GM23248 (cell line): Measurements from ENCODE around the gene EHMT2. TPM values are rescaled to one million over a fixed set of nuclear protein-coding genes. Genes with fewer than 3 reads are reported as not detected.

Experiments
- DNase-seq: peaks from one replicate; pipeline ENCODE4 v3.0.0-alpha.2; 2015
- H2AFZ ChIP-seq: fragments of 200-600 bp; sonication (generic); 2 replicates; pipeline ENCODE4 v1.6.1; 2016; ENCODE audit warnings: antibody characterized with exemption
- H3F3A ChIP-seq: fragments of 200-600 bp; sonication (generic); 2 replicates; pipeline ENCODE4 v1.6.1; 2016; ENCODE audit warnings: mild to moderate bottlenecking, antibody characterized with exemption, mixed run types; ENCODE audit not compliant: insufficient read depth
- H3K27ac ChIP-seq: fragments of 200-600 bp; sonication (generic); 2 replicates; pipeline ENCODE4 v1.5.1; 2016; ENCODE audit warnings: mild to moderate bottlenecking
- H3K27me3 ChIP-seq: fragments of 200-600 bp; sonication (generic); replicated peaks from 2 replicates; pipeline ENCODE4 v1.6.1; 2016; ENCODE audit warnings: mild to moderate bottlenecking; ENCODE audit not compliant: insufficient read depth
- H3K36me3 ChIP-seq: fragments of 200-600 bp; sonication (generic); 2 replicates; pipeline ENCODE4 v1.6.1; 2016; ENCODE audit warnings: low read depth, mild to moderate bottlenecking
- H3K4me1 ChIP-seq: fragments of 200-600 bp; sonication (generic); 2 replicates; pipeline ENCODE4 v1.6.1; 2016; ENCODE audit warnings: mild to moderate bottlenecking; ENCODE audit not compliant: insufficient read depth
- H3K4me2 ChIP-seq: fragments of 200-600 bp; sonication (generic); one replicate; pipeline ENCODE4 v1.6.1; 2016; ENCODE audit warnings: mild to moderate bottlenecking; ENCODE audit not compliant: unreplicated experiment
- H3K4me3 ChIP-seq: fragments of 200-600 bp; sonication (generic); 2 replicates; pipeline ENCODE4 v1.5.1; 2016; ENCODE audit warnings: mild to moderate bottlenecking
- H3K79me2 ChIP-seq: fragments of 200-600 bp; sonication (generic); 2 replicates; pipeline ENCODE4 v1.6.1; 2016; ENCODE audit warnings: mild to moderate bottlenecking; ENCODE audit not compliant: insufficient read depth
- H3K9ac ChIP-seq: fragments of 200-600 bp; sonication (generic); 2 replicates; pipeline ENCODE4 v1.6.1; 2016; ENCODE audit warnings: mild to moderate bottlenecking
- H3K9me2 ChIP-seq: fragments of 200-600 bp; sonication (generic); 2 replicates; pipeline ENCODE4 v1.6.1; 2016; ENCODE audit warnings: mixed run types, mild to moderate bottlenecking, moderate library complexity; ENCODE audit not compliant: insufficient read depth
- H3K9me3 ChIP-seq: fragments of 200-600 bp; sonication (generic); one replicate; pipeline ENCODE4 v1.6.1; 2017; ENCODE audit warnings: low read depth
- H4K20me1 ChIP-seq: fragments of 200-600 bp; sonication (generic); 2 replicates; pipeline ENCODE4 v1.6.0; 2016; ENCODE audit not compliant: insufficient read depth
- EZH2 ChIP-seq: fragments of 200-600 bp; sonication (generic); IDR thresholded peaks from 2 replicates; pipeline ENCODE4 v1.6.1; 2018; ENCODE audit warnings: antibody characterized with exemption, mild to moderate bottlenecking; ENCODE audit not compliant: insufficient read depth, poor library complexity, severe bottlenecking
- EZH2phosphoT487 ChIP-seq: fragments of 200-600 bp; sonication (generic); IDR thresholded peaks from 2 replicates; pipeline ENCODE4 v1.6.1; 2018; ENCODE audit warnings: antibody characterized with exemption, moderate library complexity, mild to moderate bottlenecking, low read depth; ENCODE audit not compliant: insufficient read depth
- WGBS, 2 experiments: methylation state at CpG; one replicate each; pipeline ENCODE4 v1.1.6; 2015 to 2017; ENCODE audit warnings: low lambda C conversion rate in 2 of 2, low coverage in 1 of 2; ENCODE audit errors: missing lambda C conversion rate in 2 of 2; 5-methylcytosine and 5-hydroxymethylcytosine counted together
- in situ Hi-C: fragments of 300-500 bp; cut with MboI; formaldehyde crosslinking; loops from 2 replicates; pipeline ENCODE4 v1.15.0; 2020
- polyA plus RNA-seq: library from polyadenylated mRNA; unstranded; fragments of >200 nt; fragmentation: Nextera tagmentation; extraction: Ambion mirVana; gene quantifications from 2 replicates; pipeline ENCODE4 v1.2.1, GENCODE V29; 2016
- total RNA-seq: library from RNA; depleted of rRNA; stranded (reverse); fragments of >200 nt; shearing (Covaris generic); gene quantifications from 2 replicates; pipeline ENCODE4 v1.2.3, GENCODE V29; 2014

EHMT2 gene
- total and polyA plus RNA-seq, 2 experiments from 2014 or later = 27.5 to 41.5 TPM

- in situ Hi-C loops = no loop called here
- DNase-seq = no peak
- TF ChIP-seq EZH2phosphoT487 = no peak
- no peak for TF ChIP-seq EZH2
These were observed 20.3 kb downstream of the EHMT2 start for GRCh38 chr6:31877125-31877650.

GRCh38 chr6:31876357-31876756, 21.1 kb downstream of the EHMT2 start:
- in situ Hi-C loops = no loop called here

More at GRCh38 chr6:31877125-31877650, 20.3 kb downstream of the EHMT2 start:
- Histone ChIP-seq H3K27me3 (no peaks in the 10 kb centered on the region), H3F3A (no peaks in the 10 kb centered on the region), H3K9me2 (no peaks in the 10 kb centered on the region), H3K79me2 (no peaks in the 10 kb centered on the region), H4K20me1 (no peaks in the 10 kb centered on the region), H3K9ac (no peak overlapping the region), H3K36me3 (no peaks in the 10 kb centered on the region), H3K4me2 (no peak overlapping the region), H3K27ac (no peak overlapping the region), H3K4me3 (no peak overlapping the region), H3K4me1 (no peaks in the 10 kb centered on the region), H2AFZ (no peak overlapping the region), H3K9me3 (no peaks in the 10 kb centered on the region)
- WGBS, 2 experiments = 62 to 70% methylated on average over 3 of the region's 3 CpGs

GRCh38 chr6:31875877-31876276, 21.6 kb downstream of the EHMT2 start:
- 51 to 64% methylated on average over 5 of the region's 5 CpGs for WGBS, 2 experiments

More at GRCh38 chr6:31876357-31876756, 21.1 kb downstream of the EHMT2 start:
- Histone ChIP-seq H3K79me2 (no peaks in the 10 kb centered on the region), H3K27ac (no peak overlapping the region), H4K20me1 (no peaks in the 10 kb centered on the region), H3K27me3 (no peaks in the 10 kb centered on the region), H2AFZ (no peak overlapping the region), H3K9me2 (no peaks in the 10 kb centered on the region), H3F3A (no peaks in the 10 kb centered on the region), H3K9me3 (no peaks in the 10 kb centered on the region), H3K4me1 (no peaks in the 10 kb centered on the region), H3K4me3 (no peak overlapping the region), H3K36me3 (no peaks in the 10 kb centered on the region), H3K9ac (no peak overlapping the region), H3K4me2 (no peak overlapping the region)
- no peak for DNase-seq
- WGBS, 2 experiments = 88 to 89% methylated on average over 7 of the region's 7 CpGs
- TF ChIP-seq EZH2 (no peak), EZH2phosphoT487 (no peak)

GRCh38 chr6:31874836-31875572, 22.5 kb downstream of the EHMT2 start:
- Histone ChIP-seq H2AFZ (no peak overlapping the region), H3K4me2 (no peak overlapping the region), H3K9me2 (no peaks in the 10 kb centered on the region), H3K36me3 (no peaks in the 10 kb centered on the region), H3K27me3 (no peaks in the 10 kb centered on the region), H3K27ac (no peak overlapping the region), H3K4me1 (no peaks in the 10 kb centered on the region), H3K79me2 (no peaks in the 10 kb centered on the region), H4K20me1 (no peaks in the 10 kb centered on the region), H3K4me3 (no peak overlapping the region), H3K9ac (no peak overlapping the region), H3K9me3 (no peaks in the 10 kb centered on the region), H3F3A (no peaks in the 10 kb centered on the region)
- TF ChIP-seq EZH2phosphoT487 = no peak
- TF ChIP-seq EZH2 = no peak
- DNase-seq = no peak
- in situ Hi-C loops = no loop called here
- 85 to 94% methylated on average over 4 to 5 of the region's 5 CpGs for WGBS, 2 experiments

More at GRCh38 chr6:31875877-31876276, 21.6 kb downstream of the EHMT2 start:
- H2AFZ ChIP-seq = no peak overlapping the region
- TF ChIP-seq EZH2 = no peak
- TF ChIP-seq EZH2phosphoT487 = no peak
- no peaks in the 10 kb centered on the region for H3K9me3 ChIP-seq
- in situ Hi-C loops = no loop called here
- H4K20me1 ChIP-seq = no peaks in the 10 kb centered on the region
- H3K36me3 ChIP-seq = no peaks in the 10 kb centered on the region
- H3F3A ChIP-seq = no peaks in the 10 kb centered on the region
- no peaks in the 10 kb centered on the region for H3K4me1 ChIP-seq
- no peak overlapping the region for H3K4me3 ChIP-seq
- no peaks in the 10 kb centered on the region for H3K79me2 ChIP-seq
- DNase-seq = no peak
- no peak overlapping the region for H3K27ac ChIP-seq
- H3K9me2 ChIP-seq = no peaks in the 10 kb centered on the region
- H3K9ac ChIP-seq = no peak overlapping the region
- no peaks in the 10 kb centered on the region for H3K27me3 ChIP-seq
- no peak overlapping the region for H3K4me2 ChIP-seq
